HG02610 (cell line): Measurements from ENCODE around the gene ACO1.

Experiments
- ATAC-seq: cut with Tn5 transposase; IDR thresholded peaks from one replicate; pipeline ENCODE4 v1.9.1; 2021; ENCODE audit warnings: mild to moderate bottlenecking, moderate library complexity; ENCODE audit not compliant: unreplicated experiment

ACO1 gene

GRCh38 chr9:32382565-32383320, 1.7 kb upstream of the ACO1 start:
- ATAC-seq, result no peak

- no peak for ATAC-seq
These were observed 460 bp upstream of the ACO1 start for GRCh38 chr9:32384002-32384363.

GRCh38 chr9:32385152-32385884, 875 bp downstream of the ACO1 start:
- no peak for ATAC-seq

- ATAC-seq, result no peak
These were observed 1.4 kb downstream of the ACO1 start for GRCh38 chr9:32385885-32386283.

GRCh38 chr9:32387256-32387655, 2.8 kb downstream of the ACO1 start:
- no peak for ATAC-seq

- no peak for ATAC-seq
These were observed 4.9 kb downstream of the ACO1 start for GRCh38 chr9:32389365-32389764.

GRCh38 chr9:32393911-32394310, 9.5 kb downstream of the ACO1 start:
- ATAC-seq, result no peak

- ATAC-seq, result no peak
These were observed 10.1 kb downstream of the ACO1 start for GRCh38 chr9:32394381-32395049.

GRCh38 chr9:32395510-32396216, 11.2 kb downstream of the ACO1 start:
- no peak for ATAC-seq

GRCh38 chr9:32398207-32398606, 13.8 kb downstream of the ACO1 start:
- ATAC-seq, result no peak

- no peak for ATAC-seq
These were observed 14.8 kb downstream of the ACO1 start for GRCh38 chr9:32399110-32399815.

GRCh38 chr9:32401488-32401887, 17.0 kb downstream of the ACO1 start:
- ATAC-seq, result no peak

GRCh38 chr9:32403567-32404260, 19.3 kb downstream of the ACO1 start:
- ATAC-seq, result no peak

GRCh38 chr9:32404402-32404801, 20.0 kb downstream of the ACO1 start:
- ATAC-seq, result no peak

- ATAC-seq, result no peak
These were observed 20.4 kb downstream of the ACO1 start for GRCh38 chr9:32404856-32405255.

GRCh38 chr9:32405506-32405905, 21.1 kb downstream of the ACO1 start:
- no peak for ATAC-seq

GRCh38 chr9:32406046-32406445, 21.6 kb downstream of the ACO1 start:
- no peak for ATAC-seq

GRCh38 chr9:32411753-32412152, 27.3 kb downstream of the ACO1 start:
- no peak for ATAC-seq

- no peak for ATAC-seq
These were observed 28.0 kb downstream of the ACO1 start for GRCh38 chr9:32412440-32412839.

- no peak for ATAC-seq
These were observed 29.0 kb downstream of the ACO1 start for GRCh38 chr9:32413424-32413823.
